ENCODE measurements around the gene ADAMTS19. TPM values are rescaled to one million over a fixed set of nuclear protein-coding genes. Genes with fewer than 3 reads are reported as not detected.

ADAMTS19 gene
- total and polyA plus RNA-seq, 7 experiments from 2014 or later: not detected

DNA sequence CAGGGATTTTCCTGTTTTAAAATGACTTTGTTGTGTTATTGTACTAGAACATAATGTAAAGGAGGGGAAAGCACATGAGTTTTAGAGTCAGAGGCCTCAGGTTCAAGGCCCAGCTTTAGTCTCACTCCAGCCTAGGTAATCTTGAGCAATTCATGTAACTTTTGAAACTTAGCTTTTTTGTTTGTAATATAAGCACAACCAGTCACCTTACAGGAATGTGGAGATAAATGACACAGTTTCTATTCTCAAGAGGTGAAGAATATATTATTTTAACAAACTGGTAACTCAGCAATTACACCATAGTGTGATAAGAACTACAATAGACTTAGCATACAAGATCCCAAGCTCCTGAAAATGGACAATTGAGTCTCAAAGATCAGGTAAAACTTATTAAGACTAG, 51.2 kb downstream of the ADAMTS19 start:
- ATAC-seq (no peak), DNase-seq (no peak)
- Histone ChIP-seq H3K4me3 (ENCODE audit: low read length) (no peak overlapping the region), H3K27me3 (ENCODE audit: control insufficient read depth in 2 of 2, insufficient read depth in 2 of 2, low read length in 2 of 2) (peaks cover 0 to 4% of the 10 kb centered on the region in 2 donors), H3K27ac (ENCODE audit: low read depth, low read length) (no peak overlapping the region), H3K4me1 (ENCODE audit: control insufficient read depth in 2 of 2, insufficient read depth in 2 of 2, low read length in 2 of 2) (no peaks in the 10 kb centered on the region), H3K36me3 (ENCODE audit: control insufficient read depth in 2 of 3, insufficient read depth in 3 of 3, low read length in 3 of 3) (no peaks in the 10 kb centered on the region), H3K9me3 (ENCODE audit: control insufficient read depth in 2 of 3, low read length in 3 of 3) (no peaks in the 10 kb centered on the region)
- Mint-ChIP-seq H3K9me3 (peaks cover 0 to 16% (median 2%) of the 10 kb centered on the region in 11 donors), H3K27me3 (peaks cover 0 to 3% (median 0%) of the 10 kb centered on the region in 5 donors), H3K36me3 (no peaks in the 10 kb centered on the region), H3K4me3 (no peak overlapping the region), H3K27ac (no peak overlapping the region), H3K4me1 (peaks cover 0 to 1% (median 0%) of the 10 kb centered on the region in 7 donors)
- POLR2A ChIA-PET: no interaction called here
- CTCF ChIA-PET: no interaction called here
- intact Hi-C loops (cut with micrococcal nuclease): no loop called here

DNA sequence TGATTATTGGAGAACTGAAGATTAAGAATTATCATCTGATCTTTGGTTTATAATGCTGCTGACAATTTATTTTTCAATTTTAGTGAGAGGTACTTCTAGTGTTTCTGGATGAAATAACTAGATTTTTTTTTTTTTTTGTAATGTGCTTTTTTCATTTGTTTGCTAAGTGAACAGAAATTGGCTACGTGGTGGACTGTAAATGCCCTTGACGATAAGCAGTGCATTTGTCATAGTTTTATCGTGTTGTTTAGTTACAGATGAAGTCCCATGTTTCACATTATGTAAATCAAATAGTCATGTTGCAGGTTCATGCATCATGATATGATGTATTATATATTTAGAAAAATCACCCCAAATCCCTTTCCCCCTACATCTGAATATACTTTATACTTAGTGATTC, 81.0 kb downstream of the ADAMTS19 start:
- no peak for DNase-seq
- CTCF ChIA-PET: no interaction called here
- H3K36me3 ChIP-seq (ENCODE audit: control insufficient read depth in 2 of 3, insufficient read depth in 3 of 3, low read length in 3 of 3): no peaks in the 10 kb centered on the region
- H3K4me3 ChIP-seq (ENCODE audit: low read length): no peak overlapping the region
- no peaks in the 10 kb centered on the region for H3K36me3 Mint-ChIP-seq
- H3K4me1 Mint-ChIP-seq: no peaks in the 10 kb centered on the region
- no peak for ATAC-seq
- H3K9me3 ChIP-seq (ENCODE audit: control insufficient read depth in 2 of 3, low read length in 3 of 3): no peaks in the 10 kb centered on the region
- intact Hi-C loops (cut with micrococcal nuclease): no loop called here
- H3K27ac ChIP-seq (ENCODE audit: low read depth, low read length): no peak overlapping the region
- H3K9me3 Mint-ChIP-seq: peaks cover 0 to 24% (median 5%) of the 10 kb centered on the region in 11 donors
- H3K4me3 Mint-ChIP-seq: no peak overlapping the region
- POLR2A ChIA-PET: no interaction called here
- H3K4me1 ChIP-seq (ENCODE audit: control insufficient read depth in 2 of 2, insufficient read depth in 2 of 2, low read length in 2 of 2): no peaks in the 10 kb centered on the region
- no peaks in the 10 kb centered on the region for H3K27me3 Mint-ChIP-seq
- H3K27me3 ChIP-seq (ENCODE audit: control insufficient read depth in 2 of 2, insufficient read depth in 2 of 2, low read length in 2 of 2): no peaks in the 10 kb centered on the region
- H3K27ac Mint-ChIP-seq: no peak overlapping the region

- ChIA-PET CTCF (no interaction called here), POLR2A (no interaction called here)
- intact Hi-C loops (cut with micrococcal nuclease): no loop called here
- Histone ChIP-seq H3K4me1 (ENCODE audit: control insufficient read depth in 2 of 2, insufficient read depth in 2 of 2, low read length in 2 of 2) (no peaks in the 10 kb centered on the region), H3K9me3 (ENCODE audit: control insufficient read depth in 2 of 3, low read length in 3 of 3) (no peaks in the 10 kb centered on the region), H3K27me3 (ENCODE audit: control insufficient read depth in 2 of 2, insufficient read depth in 2 of 2, low read length in 2 of 2) (no peaks in the 10 kb centered on the region), H3K4me3 (ENCODE audit: low read length) (no peak overlapping the region), H3K36me3 (ENCODE audit: control insufficient read depth in 2 of 3, insufficient read depth in 3 of 3, low read length in 3 of 3) (no peaks in the 10 kb centered on the region), H3K27ac (ENCODE audit: low read depth, low read length) (no peak overlapping the region)
- ATAC-seq (no peak), DNase-seq (no peak)
- Mint-ChIP-seq H3K4me3 (no peak overlapping the region), H3K27ac (no peak overlapping the region), H3K4me1 (no peaks in the 10 kb centered on the region), H3K9me3 (peaks cover 0 to 29% (median 5%) of the 10 kb centered on the region in 11 donors), H3K36me3 (peaks cover 0 to under 1% (median 0%) of the 10 kb centered on the region in 5 donors), H3K27me3 (no peaks in the 10 kb centered on the region)
Measured at GRCh38 chr5:129541648-129542251, 81.7 kb downstream of the ADAMTS19 start.

GRCh38 chr5:129547137-129547536, 87.0 kb downstream of the ADAMTS19 start:
- H3K27me3 ChIP-seq (ENCODE audit: control insufficient read depth in 2 of 2, insufficient read depth in 2 of 2, low read length in 2 of 2): no peaks in the 10 kb centered on the region
- peaks cover 0 to 6% (median 0%) of the 10 kb centered on the region in 5 donors for H3K36me3 Mint-ChIP-seq
- no peak overlapping the region for H3K27ac Mint-ChIP-seq
- intact Hi-C loops (cut with micrococcal nuclease): no loop called here
- H3K4me3 ChIP-seq (ENCODE audit: low read length): no peak overlapping the region
- H3K4me1 ChIP-seq (ENCODE audit: control insufficient read depth in 2 of 2, insufficient read depth in 2 of 2, low read length in 2 of 2): no peaks in the 10 kb centered on the region
- no peak overlapping the region for H3K4me3 Mint-ChIP-seq
- H3K9me3 Mint-ChIP-seq: peaks cover 0 to 20% (median 11%) of the 10 kb centered on the region in 11 donors
- ChIA-PET CTCF (no interaction called here), POLR2A (no interaction called here)
- H3K4me1 Mint-ChIP-seq: no peaks in the 10 kb centered on the region
- no peaks in the 10 kb centered on the region for H3K36me3 ChIP-seq (ENCODE audit: control insufficient read depth in 2 of 3, insufficient read depth in 3 of 3, low read length in 3 of 3)
- H3K27ac ChIP-seq (ENCODE audit: low read depth, low read length): no peak overlapping the region
- no peaks in the 10 kb centered on the region for H3K27me3 Mint-ChIP-seq
- DNase-seq: no peak
- no peaks in the 10 kb centered on the region for H3K9me3 ChIP-seq (ENCODE audit: control insufficient read depth in 2 of 3, low read length in 3 of 3)
- no peak for ATAC-seq

GRCh38 chr5:129554134-129554904, 94.2 kb downstream of the ADAMTS19 start:
- no peak overlapping the region for H3K27ac ChIP-seq (ENCODE audit: low read depth, low read length)
- H3K27ac Mint-ChIP-seq: no peak overlapping the region
- DNase-seq (no peak), ATAC-seq (no peak)
- H3K4me1 ChIP-seq (ENCODE audit: control insufficient read depth in 2 of 2, insufficient read depth in 2 of 2, low read length in 2 of 2): no peaks in the 10 kb centered on the region
- H3K9me3 Mint-ChIP-seq: peaks cover 0 to 5% (median 0%) of the 10 kb centered on the region in 11 donors
- CTCF ChIA-PET: no interaction called here
- no peaks in the 10 kb centered on the region for H3K27me3 ChIP-seq (ENCODE audit: control insufficient read depth in 2 of 2, insufficient read depth in 2 of 2, low read length in 2 of 2)
- no peaks in the 10 kb centered on the region for H3K36me3 ChIP-seq (ENCODE audit: control insufficient read depth in 2 of 3, insufficient read depth in 3 of 3, low read length in 3 of 3)
- H3K27me3 Mint-ChIP-seq: peaks cover 0 to 3% (median 0%) of the 10 kb centered on the region in 5 donors
- H3K36me3 Mint-ChIP-seq: no peaks in the 10 kb centered on the region
- no peak overlapping the region for H3K4me3 Mint-ChIP-seq
- intact Hi-C loops (cut with micrococcal nuclease): no loop called here
- H3K4me1 Mint-ChIP-seq: no peaks in the 10 kb centered on the region
- POLR2A ChIA-PET: no interaction called here
- H3K4me3 ChIP-seq (ENCODE audit: low read length): no peak overlapping the region
- H3K9me3 ChIP-seq (ENCODE audit: control insufficient read depth in 2 of 3, low read length in 3 of 3): no peaks in the 10 kb centered on the region

GRCh38 chr5:129563585-129563984, 103.5 kb downstream of the ADAMTS19 start:
- CTCF ChIA-PET: no interaction called here
- Mint-ChIP-seq H3K27ac (no peak overlapping the region), H3K36me3 (no peaks in the 10 kb centered on the region), H3K4me3 (no peak overlapping the region), H3K4me1 (no peaks in the 10 kb centered on the region), H3K27me3 (no peaks in the 10 kb centered on the region), H3K9me3 (peaks cover 0 to 6% (median 0%) of the 10 kb centered on the region in 11 donors)
- no peaks in the 10 kb centered on the region for H3K9me3 ChIP-seq (ENCODE audit: control insufficient read depth in 2 of 3, low read length in 3 of 3)
- no peak for ATAC-seq
- POLR2A ChIA-PET: no interaction called here
- no peaks in the 10 kb centered on the region for H3K36me3 ChIP-seq (ENCODE audit: control insufficient read depth in 2 of 3, insufficient read depth in 3 of 3, low read length in 3 of 3)
- H3K27me3 ChIP-seq (ENCODE audit: control insufficient read depth in 2 of 2, insufficient read depth in 2 of 2, low read length in 2 of 2): no peaks in the 10 kb centered on the region
- no peak for DNase-seq
- intact Hi-C loops (cut with micrococcal nuclease): no loop called here
- no peak overlapping the region for H3K27ac ChIP-seq (ENCODE audit: low read depth, low read length)
- H3K4me1 ChIP-seq (ENCODE audit: control insufficient read depth in 2 of 2, insufficient read depth in 2 of 2, low read length in 2 of 2): no peaks in the 10 kb centered on the region
- H3K4me3 ChIP-seq (ENCODE audit: low read length): no peak overlapping the region

GRCh38 chr5:129569295-129569694, 109.2 kb downstream of the ADAMTS19 start:
- ATAC-seq: no peak
- no peak overlapping the region for H3K27ac Mint-ChIP-seq
- DNase-seq: no peak
- ChIA-PET CTCF (interaction anchor here (0.7 kb wide), 1 partner anchor 71 kb away, joined by 4 read pairs; no protein-coding TSS in a partner anchor), POLR2A (no interaction called here)
- Histone ChIP-seq H3K27me3 (ENCODE audit: control insufficient read depth in 2 of 2, insufficient read depth in 2 of 2, low read length in 2 of 2) (no peaks in the 10 kb centered on the region), H3K4me3 (ENCODE audit: low read length) (no peak overlapping the region), H3K27ac (ENCODE audit: low read depth, low read length) (no peak overlapping the region), H3K4me1 (ENCODE audit: control insufficient read depth in 2 of 2, insufficient read depth in 2 of 2, low read length in 2 of 2) (no peaks in the 10 kb centered on the region), H3K36me3 (ENCODE audit: control insufficient read depth in 2 of 3, insufficient read depth in 3 of 3, low read length in 3 of 3) (no peaks in the 10 kb centered on the region), H3K9me3 (ENCODE audit: control insufficient read depth in 2 of 3, low read length in 3 of 3) (no peaks in the 10 kb centered on the region)
- intact Hi-C loops (cut with micrococcal nuclease): no loop called here
- H3K36me3 Mint-ChIP-seq: no peaks in the 10 kb centered on the region
- H3K4me1 Mint-ChIP-seq: no peaks in the 10 kb centered on the region
- peaks cover 0 to 6% (median 0%) of the 10 kb centered on the region in 11 donors for H3K9me3 Mint-ChIP-seq
- no peaks in the 10 kb centered on the region for H3K27me3 Mint-ChIP-seq
- no peak overlapping the region for H3K4me3 Mint-ChIP-seq

Data from naive thymus-derived CD4-positive, alpha-beta T cell (primary cell).